CD14-positive monocyte (primary cell): ENCODE measurements around the gene MIA. TPM values are rescaled to one million over a fixed set of nuclear protein-coding genes. Genes with fewer than 3 reads are reported as not detected.
A peak's percentile ranks its signal among the peaks of the same experiment; 100 is the strongest.

Source experiments
- DNase-seq, 3 donors: peaks; one replicate each; pipeline ENCODE4 v3.0.0-alpha.2; 2011 to 2022
- H2AFZ ChIP-seq: 2 replicates; pipeline ENCODE4 v1.6.0; 2012; ENCODE audit warnings: mild to moderate bottlenecking, low read depth, low read length, inconsistent platforms; ENCODE audit not compliant: insufficient read depth, poor library complexity, severe bottlenecking
- H3K27ac ChIP-seq, 2 donors: 1 replicate in 1 of 2; 2 replicates in 1 of 2; pipeline ENCODE4 v1.5.1; 2012 to 2013; ENCODE audit warnings: low read length in 2 of 2, control low read depth in 1 of 2, inconsistent platforms in 1 of 2, low read depth in 1 of 2, mild to moderate bottlenecking in 1 of 2
- H3K27me3 ChIP-seq, 2 donors: one replicate each; pipeline versions ENCODE4 v1.6.0 to v1.6.1; 2011 to 2013; ENCODE audit warnings: low read length in 2 of 2; ENCODE audit not compliant: control insufficient read depth in 2 of 2, insufficient read depth in 2 of 2
- H3K36me3 ChIP-seq, 2 donors: replicated peaks in 1 of 2; 1 replicate in 1 of 2; 2 replicates in 1 of 2; pipeline versions ENCODE4 v1.5.1 to v1.6.1; 2012 to 2013; ENCODE audit warnings: low read length in 2 of 2, control low read depth in 1 of 2, inconsistent platforms in 1 of 2, mild to moderate bottlenecking in 1 of 2; ENCODE audit not compliant: insufficient read depth in 2 of 2, control insufficient read depth in 1 of 2
- H3K4me1 ChIP-seq, 2 donors: 1 replicate in 1 of 2; 2 replicates in 1 of 2; pipeline versions ENCODE4 v1.5.1 to v1.6.1; 2012 to 2013; ENCODE audit warnings: low read length in 2 of 2, control low read depth in 1 of 2, inconsistent platforms in 1 of 2, mild to moderate bottlenecking in 1 of 2, moderate library complexity in 1 of 2; ENCODE audit not compliant: insufficient read depth in 2 of 2, control insufficient read depth in 1 of 2
- H3K4me2 ChIP-seq: replicated peaks from 2 replicates; pipeline ENCODE3; 2012; ENCODE audit warnings: low read length, moderate library complexity, mild to moderate bottlenecking; ENCODE audit not compliant: poor library complexity, severe bottlenecking; ENCODE audit errors: extremely low read depth
- H3K4me3 ChIP-seq, 3 experiments: fragments of 200-600 bp in 1 of 3; sonication (generic) in 1 of 3; replicated peaks in 1 of 3; 1 replicate in 2 of 3; 2 replicates in 1 of 3; pipeline ENCODE4 v1.5.1; 2011 to 2013; ENCODE audit warnings: low read length in 3 of 3, mild to moderate bottlenecking in 3 of 3, control low read depth in 2 of 3, low read depth in 2 of 3, inconsistent platforms in 1 of 3, moderate library complexity in 1 of 3
- H3K79me2 ChIP-seq: 2 replicates; pipeline ENCODE4 v1.6.0; 2012; ENCODE audit warnings: mild to moderate bottlenecking, control low read depth, inconsistent platforms, low read length, moderate library complexity; ENCODE audit not compliant: insufficient read depth
- H3K9ac ChIP-seq: 2 replicates; pipeline ENCODE4 v1.6.0; 2017; ENCODE audit warnings: low read length, mild to moderate bottlenecking; ENCODE audit not compliant: insufficient read depth, poor library complexity, severe bottlenecking
- H3K9me3 ChIP-seq, 2 donors: replicated peaks in 1 of 2; 1 replicate in 1 of 2; 2 replicates in 1 of 2; pipeline versions ENCODE4 v1.5.1 to v1.6.1; 2012 to 2013; ENCODE audit warnings: low read length in 2 of 2, control low read depth in 1 of 2; ENCODE audit not compliant: control insufficient read depth in 1 of 2, insufficient read depth in 1 of 2
- H4K20me1 ChIP-seq: 2 replicates; pipeline ENCODE4 v1.6.0; 2012; ENCODE audit warnings: mild to moderate bottlenecking, low read length, control low read depth, moderate library complexity; ENCODE audit not compliant: insufficient read depth
- H3K27ac Mint-ChIP-seq, 7 donors: one replicate each; pipeline ENCODE4 v1.8.0; 2020; ENCODE audit warnings: mild to moderate bottlenecking in 7 of 7, mixed read lengths in 7 of 7, moderate library complexity in 6 of 7, inconsistent platforms in 2 of 7
- H3K27me3 Mint-ChIP-seq, 3 donors: one replicate each; pipeline ENCODE4 v1.8.0; 2021 to 2022; ENCODE audit warnings: low read depth in 3 of 3, mild to moderate bottlenecking in 3 of 3, mixed read lengths in 3 of 3, moderate library complexity in 3 of 3, inconsistent platforms in 1 of 3
- H3K36me3 Mint-ChIP-seq, 2 donors: one replicate each; pipeline ENCODE4 v1.8.0; 2020; ENCODE audit warnings: mixed read lengths in 2 of 2, inconsistent platforms in 1 of 2, mild to moderate bottlenecking in 1 of 2
- H3K4me1 Mint-ChIP-seq: one replicate; pipeline ENCODE4 v1.8.0; 2020; ENCODE audit warnings: mild to moderate bottlenecking, mixed read lengths
- H3K4me3 Mint-ChIP-seq, 2 donors: one replicate each; pipeline ENCODE4 v1.8.0; 2020; ENCODE audit warnings: mild to moderate bottlenecking in 2 of 2, mixed read lengths in 2 of 2, moderate library complexity in 1 of 2
- H3K9me3 Mint-ChIP-seq, 7 donors: one replicate each; pipeline ENCODE4 v1.8.0; 2020 to 2022; ENCODE audit warnings: mixed read lengths in 7 of 7, mild to moderate bottlenecking in 6 of 7, moderate library complexity in 6 of 7, inconsistent platforms in 2 of 7
- CTCF ChIP-seq: fragments of 200-600 bp; IDR thresholded peaks from one replicate; pipeline ENCODE4 v1.8.0; 2022; ENCODE audit warnings: antibody characterized with exemption, mild to moderate bottlenecking
- WGBS: methylation state at CpG from one replicate; pipeline ENCODE4 v1.1.5; 2013; ENCODE audit warnings: missing lambda C conversion rate; ENCODE audit not compliant: insufficient coverage; 5-methylcytosine and 5-hydroxymethylcytosine counted together
- intact Hi-C, 2 donors: fragments of 100-400 bp; cut with micrococcal nuclease; formaldehyde crosslinking; loops; one replicate each; pipeline versions ENCODE4 v1.15.0 to v1.15.1; 2023
- polyA plus RNA-seq, 3 donors: library from polyadenylated mRNA; depleted of rRNA in 1 of 3; unstranded in 2 of 3; stranded (reverse) in 1 of 3; fragments of 300-500 nt in 2 of 3; fragments of >200 nt in 1 of 3; fragmentation: Illumina TruSeq in 2 of 3; gene quantifications; 1 replicate in 2 of 3; 2 replicates in 1 of 3; pipeline ENCODE4 v1.2.3, GENCODE V29; 2012 to 2021

Gene MIA
- polyA plus RNA-seq, 3 donors = 0.47 TPM; not detected in 2

GRCh38 chr19:40803857-40804782 is 28.8 kb downstream of the MIA start:
- Histone ChIP-seq H2AFZ (no peak overlapping the region), H3K4me2 (peak overlapping the region; percentile 94), H3K4me1 (peaks cover 60 to 66% of the 10 kb centered on the region in 2 donors), H3K27me3 (no peaks in the 10 kb centered on the region), H3K9ac (peak overlapping the region; percentile 16), H3K9me3 (no peaks in the 10 kb centered on the region), H3K27ac (peak overlapping the region; percentile 61 to 67), H3K36me3 (peaks cover 51 to 69% of the 10 kb centered on the region in 2 donors), H4K20me1 (peaks cover 96% of the 10 kb centered on the region), H3K79me2 (peaks cover 89% of the 10 kb centered on the region), H3K4me3 (peak overlapping the region in 1 of 3 experiments; percentile 66)
- 87% methylated on average over 5 of the region's 6 CpGs for WGBS
- TF ChIP-seq CTCF = no peak
- peaks cover 79% of the 10 kb centered on the region for H3K4me1 Mint-ChIP-seq
- peak in 1 of 3 donors; percentile 31 for DNase-seq
- peak overlapping the region; percentile 49 to 92 (median 81) for H3K27ac Mint-ChIP-seq
- H3K36me3 Mint-ChIP-seq = peaks cover 50 to 71% of the 10 kb centered on the region in 2 donors
- H3K4me3 Mint-ChIP-seq = peak overlapping the region in 1 of 2 donors; percentile 39
- no peaks in the 10 kb centered on the region for H3K9me3 Mint-ChIP-seq
- intact Hi-C loops = loop anchor here in 1 of 2 donors (10.0 kb wide), 1 partner anchor 49 kb away; the partner anchor contains the start of genes ACTMAP and SNRPA
- peaks cover 0 to 3% (median 2%) of the 10 kb centered on the region in 3 donors for H3K27me3 Mint-ChIP-seq

- intact Hi-C loops = loop anchor here in 1 of 2 donors (10.0 kb wide), 1 partner anchor 50 kb away; the partner anchor contains the start of genes ACTMAP and SNRPA
Observed at GRCh38 chr19:40804783-40805242, 29.5 kb downstream of the MIA start.

More at GRCh38 chr19:40804783-40805242, 29.5 kb downstream of the MIA start:
- Histone ChIP-seq H3K4me2 (no peak overlapping the region), H3K9ac (no peak overlapping the region), H3K36me3 (peaks cover 53 to 75% of the 10 kb centered on the region in 2 donors), H4K20me1 (peaks cover 98% of the 10 kb centered on the region), H3K27me3 (no peaks in the 10 kb centered on the region), H2AFZ (no peak overlapping the region), H3K79me2 (peaks cover 85% of the 10 kb centered on the region), H3K27ac (peak overlapping the region in 1 of 2 donors; percentile 67), H3K4me1 (peaks cover 64 to 73% of the 10 kb centered on the region in 2 donors), H3K4me3 (no peak overlapping the region), H3K9me3 (no peaks in the 10 kb centered on the region)
- Mint-ChIP-seq H3K4me3 (peak overlapping the region in 1 of 2 donors; percentile 5), H3K36me3 (peaks cover 53 to 78% of the 10 kb centered on the region in 2 donors), H3K27ac (peak overlapping the region in 6 of 7 donors; percentile 19 to 81 (median 76)), H3K4me1 (peaks cover 84% of the 10 kb centered on the region), H3K9me3 (no peaks in the 10 kb centered on the region), H3K27me3 (peaks cover 0 to 3% (median 2%) of the 10 kb centered on the region in 3 donors)
- no peak for DNase-seq
- WGBS = 97% methylated on average over 7 of the region's 7 CpGs
- TF ChIP-seq CTCF = no peak
